CD4-positive, alpha-beta T cell treated with Interleukin-15 for 1 hour (primary cell): ENCODE measurements around the gene GLI3.

Experiments used
- DNase-seq: peaks from one replicate; pipeline ENCODE4 v3.0.0-alpha.2; 2020

The GLI3 gene

GRCh38 chr7:41956705-41957104, 280.3 kb downstream of the GLI3 start:
- DNase-seq: no peak

GRCh38 chr7:41955893-41956675, 280.9 kb downstream of the GLI3 start:
- no peak for DNase-seq

DNA sequence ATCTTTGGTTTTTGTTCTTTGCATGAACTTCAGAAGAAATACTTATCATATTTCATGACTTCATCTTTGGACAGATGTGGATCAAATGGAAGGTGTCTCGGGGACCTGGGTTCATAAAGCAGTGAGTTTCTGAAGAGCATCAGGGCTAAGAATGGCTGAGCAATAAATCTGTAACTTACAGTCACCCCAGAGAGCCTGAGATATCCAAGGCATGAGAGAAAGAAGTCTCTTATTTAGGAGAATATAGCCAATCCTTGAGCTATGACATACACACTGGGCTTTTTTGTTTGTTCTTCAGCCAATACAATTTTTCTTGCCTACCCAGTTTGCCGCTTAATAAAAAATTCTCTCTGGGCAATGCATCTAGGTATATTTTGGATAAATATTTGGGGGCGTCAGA, 281.6 kb downstream of the GLI3 start:
- no peak for DNase-seq

- no peak for DNase-seq
These were observed 282.0 kb downstream of the GLI3 start for GRCh38 chr7:41954976-41955375.

DNA sequence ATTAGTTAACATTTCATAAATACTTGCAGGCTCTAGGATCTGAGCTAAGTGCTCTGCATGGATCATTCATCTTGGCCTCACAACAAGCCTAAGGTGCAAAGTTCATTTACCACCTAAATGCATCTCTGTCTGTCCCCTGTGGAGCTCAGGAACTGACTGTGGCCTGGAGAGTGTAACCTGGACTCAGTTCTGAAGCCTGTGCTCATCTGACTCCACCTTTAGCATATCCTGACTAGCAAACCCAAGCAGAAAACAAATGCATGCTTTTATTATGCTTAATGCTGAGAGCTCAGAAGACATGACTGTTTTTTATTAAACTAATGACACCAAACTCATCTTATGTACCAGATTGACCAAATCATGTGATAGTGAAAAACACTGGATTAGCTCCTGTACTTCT, 288.5 kb downstream of the GLI3 start:
- DNase-seq: no peak

GRCh38 chr7:41943094-41943577, 293.9 kb downstream of the GLI3 start:
- peak; percentile 70 for DNase-seq

GRCh38 chr7:41942468-41943093, 294.4 kb downstream of the GLI3 start:
- no peak for DNase-seq

- peak; percentile 54 for DNase-seq
These were observed 296.2 kb downstream of the GLI3 start for GRCh38 chr7:41940760-41941343.

DNA sequence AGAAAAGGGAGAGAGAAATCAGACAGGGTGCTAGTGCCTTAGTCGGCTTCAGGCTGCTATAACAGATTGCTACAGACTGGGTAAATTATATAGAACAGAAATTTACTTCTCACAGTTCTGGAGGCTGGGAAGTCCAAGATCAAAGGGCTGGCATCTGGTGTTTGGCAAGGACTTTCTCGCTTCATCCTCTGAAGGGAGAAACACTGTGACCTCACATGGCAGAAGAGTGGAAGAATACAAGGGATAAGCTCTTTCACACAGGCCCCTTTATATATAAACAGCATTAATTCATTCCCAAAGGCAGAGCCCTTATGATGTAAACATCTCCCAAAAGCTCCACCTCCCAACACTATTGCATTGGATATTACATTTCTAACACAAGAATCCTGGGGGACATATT, 298.6 kb downstream of the GLI3 start:
- no peak for DNase-seq

GRCh38 chr7:41933427-41933826, 303.6 kb downstream of the GLI3 start:
- DNase-seq: no peak

GRCh38 chr7:41931263-41931646, 305.8 kb downstream of the GLI3 start:
- no peak for DNase-seq

DNA sequence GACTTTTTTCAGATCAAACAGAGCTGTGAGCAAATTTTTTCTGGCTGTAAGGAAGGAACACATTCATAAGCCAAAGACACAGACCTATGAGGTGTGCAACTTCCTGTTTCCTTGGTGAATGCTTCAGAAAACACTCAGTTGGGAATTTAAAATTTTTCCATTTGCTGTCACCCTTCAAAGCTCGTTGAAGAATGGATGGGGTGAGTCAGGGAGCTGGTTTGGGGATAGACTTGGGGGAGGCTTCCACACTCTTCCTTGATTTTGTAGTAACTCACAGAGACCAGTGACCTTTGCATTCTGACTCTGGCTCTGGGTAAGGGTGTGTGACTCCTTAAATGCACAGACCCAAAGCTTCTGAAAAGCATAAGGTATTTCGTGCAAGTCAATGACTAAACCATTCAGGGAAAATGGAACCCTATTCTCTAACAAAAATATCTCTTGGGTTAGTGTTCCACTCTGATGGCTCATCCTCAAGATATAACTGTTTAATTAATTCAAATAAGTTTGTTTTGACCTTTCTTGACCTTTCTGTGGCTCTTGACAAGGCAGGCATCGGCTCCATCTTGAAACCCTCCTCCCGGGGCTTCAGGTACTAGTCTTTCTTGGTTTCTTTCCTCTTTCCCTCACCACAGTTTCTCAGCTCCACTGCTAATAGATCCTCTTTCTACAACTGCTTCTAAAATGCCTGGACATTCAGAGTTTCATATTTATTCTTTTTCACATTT, 306.3 kb downstream of the GLI3 start:
- DNase-seq: no peak

DNA sequence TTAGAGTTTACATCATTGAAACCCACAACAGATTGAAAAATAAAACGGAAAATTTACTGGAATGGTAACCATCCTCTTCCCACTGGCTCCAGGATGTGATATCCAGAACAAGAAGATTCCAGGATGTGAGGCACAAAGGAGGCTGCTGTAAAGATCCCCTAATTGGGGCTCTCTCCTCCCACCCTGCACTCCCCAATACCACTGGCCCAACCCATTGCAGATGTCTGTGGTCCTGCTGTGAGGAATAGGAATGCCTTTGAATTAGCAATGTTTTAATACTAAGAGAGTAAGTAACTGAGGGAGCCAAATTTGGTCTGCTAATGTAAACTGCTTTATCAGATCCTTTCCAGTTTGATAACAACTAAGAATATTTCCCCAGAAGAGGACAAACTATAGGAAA, 308.2 kb downstream of the GLI3 start:
- no peak for DNase-seq

DNA sequence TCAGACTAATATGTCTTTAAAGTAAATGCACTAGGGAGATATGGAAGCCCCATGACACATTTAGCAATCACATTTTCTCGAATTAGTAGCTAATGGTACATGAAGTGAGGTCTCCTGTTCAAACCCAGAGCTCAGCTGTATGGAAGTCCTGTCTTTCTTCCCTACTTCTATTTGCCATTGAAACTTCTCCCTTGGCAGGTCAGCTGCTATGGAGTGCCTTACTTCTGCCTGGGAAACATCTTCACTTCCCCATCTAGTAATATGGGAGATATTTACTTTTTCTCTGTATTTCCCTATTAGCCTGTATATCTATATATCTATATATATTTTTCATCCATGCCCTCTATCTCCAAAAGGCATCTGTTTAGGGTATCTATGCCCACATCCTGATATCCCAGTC, 308.8 kb downstream of the GLI3 start:
- no peak for DNase-seq

DNA sequence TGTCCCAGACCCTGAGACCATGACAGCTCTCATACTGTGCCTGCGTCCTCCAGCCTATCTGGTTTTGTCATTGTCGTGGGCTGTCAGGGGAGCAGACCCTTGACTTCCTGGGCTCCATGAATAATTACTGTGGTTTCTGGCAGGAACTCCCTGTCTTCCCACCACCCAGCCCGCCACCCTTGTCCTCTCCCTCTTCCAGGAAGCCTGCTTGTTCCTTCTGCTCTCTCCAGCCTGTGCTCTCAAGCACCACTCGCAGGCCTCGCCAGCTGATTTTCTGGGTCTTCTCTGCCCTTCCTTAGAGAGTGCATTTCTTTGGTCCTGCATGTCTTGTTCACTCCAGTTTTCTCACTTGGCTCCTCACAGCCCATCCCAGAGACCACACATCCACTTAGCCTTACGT, 309.6 kb downstream of the GLI3 start:
- DNase-seq: no peak

GRCh38 chr7:41925946-41926345, 311.1 kb downstream of the GLI3 start:
- DNase-seq: no peak

DNA sequence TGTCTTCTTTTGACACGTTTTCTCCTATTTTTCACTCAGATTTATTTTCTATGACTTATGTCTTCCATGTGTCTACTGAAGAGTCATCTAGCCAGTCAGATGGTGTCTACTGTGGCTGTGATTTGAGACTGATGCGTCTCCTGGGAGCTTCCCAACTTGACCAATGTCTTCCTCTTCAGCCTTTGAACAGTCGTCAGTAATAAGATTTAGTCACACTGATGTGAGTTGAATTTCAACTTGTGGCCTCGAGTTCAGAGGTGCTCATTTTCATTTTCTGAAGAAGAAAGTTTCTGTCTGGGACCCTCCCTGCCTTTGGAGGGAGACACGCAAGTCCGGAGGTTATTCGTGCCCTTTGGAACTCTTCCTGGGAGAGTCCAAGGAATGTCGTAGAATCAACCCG, 312.2 kb downstream of the GLI3 start:
- DNase-seq: no peak

DNA sequence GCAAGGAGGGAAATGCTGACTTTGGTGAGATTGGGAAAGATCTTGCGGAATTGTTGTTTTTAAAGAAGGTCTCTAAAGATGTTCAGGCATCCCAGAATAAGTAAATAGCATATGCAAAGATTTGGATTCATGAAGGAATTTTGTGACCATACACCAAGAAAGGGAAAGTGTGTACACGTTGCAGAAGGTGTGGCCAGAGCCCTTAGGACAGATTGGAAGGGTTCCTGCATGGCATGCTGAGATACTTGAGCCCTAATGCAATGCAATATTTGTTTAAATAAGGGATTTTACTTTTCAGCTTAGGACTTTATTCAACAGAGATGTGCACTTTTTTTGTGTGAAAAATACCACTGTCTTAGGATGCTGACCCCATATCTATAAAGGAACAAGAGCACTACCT, 314.6 kb downstream of the GLI3 start:
- DNase-seq: no peak

GRCh38 chr7:41921453-41921981, 315.5 kb downstream of the GLI3 start:
- no peak for DNase-seq

- no peak for DNase-seq
These were observed 318.4 kb downstream of the GLI3 start for GRCh38 chr7:41918597-41918996.

DNA sequence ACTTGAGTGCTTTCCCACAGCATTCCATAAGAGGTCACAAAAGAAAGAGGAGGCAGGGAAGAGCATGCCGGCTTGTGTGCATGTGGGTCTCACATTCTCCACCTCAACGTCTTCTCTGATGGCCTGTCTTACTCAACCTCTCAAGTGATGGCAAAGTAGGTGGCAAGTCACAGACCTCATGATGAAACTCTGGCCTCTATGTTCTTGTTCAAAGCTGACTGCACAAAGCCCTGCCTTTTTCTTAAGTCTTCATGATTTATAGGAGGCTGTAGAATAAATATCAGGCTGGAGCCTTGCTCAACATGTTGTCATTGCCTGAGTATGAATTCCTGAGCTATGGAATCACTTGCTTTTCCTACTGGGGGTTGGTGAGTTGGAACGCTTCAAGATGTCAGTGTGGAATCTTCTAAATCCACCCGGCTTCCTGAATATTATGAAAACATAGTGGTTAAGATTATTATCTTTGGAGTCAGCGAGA, 320.5 kb downstream of the GLI3 start:
- DNase-seq: no peak

- no peak for DNase-seq
These were observed 321.1 kb downstream of the GLI3 start for GRCh38 chr7:41915871-41916270.
